PC-3 (cell line): ENCODE results near the gene THBS3. TPM values are rescaled to one million over a fixed set of nuclear protein-coding genes. Genes with fewer than 3 reads are reported as not detected.

Experiments used
- ATAC-seq: fragments of 200-7000 bp; cut with Tn5 transposase; 2 replicates; pipeline ENCODE4 v1.9.1; 2020; ENCODE audit warnings: mild to moderate bottlenecking, moderate library complexity
- BruUV-seq: library from RNA; stranded (reverse); fragments of 400-500 nt; replicated peaks from 2 replicates; lab custom pipeline; 2021; lab: Mats Ljungman, UMichigan
- CTCF ChIA-PET: fragments of 300-600 bp; sonication (Branson Sonifier 250); formaldehyde crosslinking; loops from one replicate; lab custom pipeline; 2022; ENCODE audit warnings: antibody characterized with exemption; lab: Charles Lee
- POLR2A ChIA-PET: fragments of 300-600 bp; sonication (Branson Sonifier 250); formaldehyde crosslinking; loops from one replicate; lab custom pipeline; 2022; ENCODE audit warnings: antibody characterized with exemption; ENCODE audit not compliant: unreplicated experiment; lab: Charles Lee
- DNase-seq: peaks from one replicate; pipeline ENCODE4 v3.0.0-alpha.2; 2015
- H2AFZ ChIP-seq: fragments of 300-600 bp; sonication (generic); 2 replicates; pipeline ENCODE4 v1.6.0; 2016; ENCODE audit warnings: antibody characterized with exemption, low read length
- H3F3A ChIP-seq: fragments of 300-600 bp; sonication (generic); one replicate; pipeline ENCODE4 v1.6.0; 2017; ENCODE audit warnings: antibody characterized with exemption, low read length, control low read depth, mild to moderate bottlenecking; ENCODE audit not compliant: unreplicated experiment
- H3K27ac ChIP-seq: fragments of 300-600 bp; sonication (generic); 2 replicates; pipeline ENCODE4 v1.5.1; 2016; ENCODE audit warnings: mild to moderate bottlenecking, low read length
- H3K27me3 ChIP-seq: fragments of 300-600 bp; sonication (generic); 2 replicates; pipeline ENCODE4 v1.6.1; 2016; ENCODE audit warnings: low read length, mixed read lengths
- H3K36me3 ChIP-seq: fragments of 300-600 bp; sonication (generic); 2 replicates; pipeline ENCODE4 v1.6.1; 2016; ENCODE audit warnings: low read depth, mixed run types, low read length, mixed read lengths
- H3K4me1 ChIP-seq: fragments of 300-600 bp; sonication (generic); 2 replicates; pipeline ENCODE4 v1.5.1; 2016; ENCODE audit warnings: low read length; ENCODE audit not compliant: insufficient read depth
- H3K4me2 ChIP-seq: fragments of 300-600 bp; sonication (generic); 2 replicates; pipeline ENCODE4 v1.6.0; 2016; ENCODE audit warnings: low read length
- H3K4me3 ChIP-seq: fragments of 300-600 bp; sonication (generic); 2 replicates; pipeline ENCODE4 v1.5.1; 2016; ENCODE audit warnings: mild to moderate bottlenecking, low read length, mixed read lengths
- H3K79me2 ChIP-seq: fragments of 300-600 bp; sonication (generic); 2 replicates; pipeline ENCODE4 v1.6.1; 2017; ENCODE audit warnings: low read length, mixed read lengths
- H3K9ac ChIP-seq: fragments of 300-600 bp; sonication (generic); 2 replicates; pipeline ENCODE4 v1.6.0; 2016; ENCODE audit warnings: mild to moderate bottlenecking, low read length
- H3K9me2 ChIP-seq: fragments of 300-600 bp; sonication (generic); replicated peaks from 2 replicates; pipeline ENCODE4 v1.6.1; 2016; ENCODE audit warnings: mixed run types, low read length, mixed read lengths
- H3K9me3 ChIP-seq: fragments of 300-600 bp; sonication (generic); 2 replicates; pipeline ENCODE4 v1.6.1; 2016; ENCODE audit warnings: low read length, mixed read lengths
- H4K20me1 ChIP-seq: fragments of 300-600 bp; sonication (generic); 2 replicates; pipeline ENCODE4 v1.6.1; 2016; ENCODE audit warnings: low read length, mixed read lengths
- EZH2 ChIP-seq: fragments of 300-600 bp; sonication (generic); IDR thresholded peaks from one replicate; pipeline ENCODE4 v1.6.1; 2017; ENCODE audit warnings: antibody characterized with exemption, mild to moderate bottlenecking, low read length; ENCODE audit not compliant: unreplicated experiment
- EZH2phosphoT487 ChIP-seq: fragments of 300-600 bp; sonication (generic); IDR thresholded peaks from 2 replicates; pipeline ENCODE4 v1.6.1; 2018; ENCODE audit warnings: mild to moderate bottlenecking, antibody characterized with exemption, low read length, borderline replicate concordance
- intact Hi-C: fragments of 100-400 bp; cut with micrococcal nuclease; formaldehyde crosslinking; loops from 2 replicates; pipeline ENCODE4 v1.9.0; 2023
- total RNA-seq: library from RNA; depleted of rRNA; stranded (reverse); fragments of >200 nt; gene quantifications from 2 replicates; pipeline ENCODE4 v1.2.3, GENCODE V29; 2014
- TF ChIP-seq, protein P1 (sequence below): fragments of 300-600 bp; sonication (generic); conservative IDR thresholded peaks from 2 replicates; pipeline ENCODE4 v1.5.1; 2017; ENCODE audit warnings: antibody characterized with exemption, low read depth, mild to moderate bottlenecking, low read length

THBS3 gene
- total RNA-seq, 1 experiment from 2014 or later = 13.0 TPM

DNA sequence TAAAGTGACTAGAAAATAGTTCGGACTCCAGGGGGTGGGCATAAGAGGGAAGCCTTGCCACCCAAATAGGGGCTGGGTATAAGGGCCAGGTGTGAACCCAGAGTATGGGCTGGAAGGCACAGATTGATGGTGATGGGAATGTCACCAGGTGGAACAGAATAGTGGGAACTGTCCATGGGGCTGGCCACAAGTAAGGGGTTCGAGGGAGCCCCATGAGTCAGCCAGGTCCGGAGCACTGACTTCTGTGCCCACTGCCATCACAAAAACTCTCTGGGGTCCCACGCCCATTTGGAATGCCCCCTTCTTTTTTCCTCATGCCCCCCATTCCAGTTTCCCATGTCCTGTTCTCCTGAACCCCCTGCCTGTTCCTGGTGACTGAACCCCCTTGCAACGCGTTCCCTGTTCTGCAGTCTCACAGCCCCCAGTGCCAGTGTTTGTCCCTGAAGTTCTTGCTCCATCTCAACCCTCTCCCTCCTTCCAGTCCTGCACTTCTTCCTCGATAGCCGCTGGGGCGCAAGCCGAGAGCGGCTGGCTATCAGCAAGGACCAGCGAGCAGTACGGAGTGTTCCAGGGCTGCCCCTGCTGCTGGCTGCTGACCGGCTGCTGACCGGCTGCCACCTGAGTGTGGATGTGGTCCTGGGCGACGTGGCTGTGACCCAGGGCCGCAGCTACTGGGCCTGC, 26.2 kb downstream of the THBS3 start:
- no peak for TF ChIP-seq EZH2phosphoT487
- TF ChIP-seq, protein P1, sequence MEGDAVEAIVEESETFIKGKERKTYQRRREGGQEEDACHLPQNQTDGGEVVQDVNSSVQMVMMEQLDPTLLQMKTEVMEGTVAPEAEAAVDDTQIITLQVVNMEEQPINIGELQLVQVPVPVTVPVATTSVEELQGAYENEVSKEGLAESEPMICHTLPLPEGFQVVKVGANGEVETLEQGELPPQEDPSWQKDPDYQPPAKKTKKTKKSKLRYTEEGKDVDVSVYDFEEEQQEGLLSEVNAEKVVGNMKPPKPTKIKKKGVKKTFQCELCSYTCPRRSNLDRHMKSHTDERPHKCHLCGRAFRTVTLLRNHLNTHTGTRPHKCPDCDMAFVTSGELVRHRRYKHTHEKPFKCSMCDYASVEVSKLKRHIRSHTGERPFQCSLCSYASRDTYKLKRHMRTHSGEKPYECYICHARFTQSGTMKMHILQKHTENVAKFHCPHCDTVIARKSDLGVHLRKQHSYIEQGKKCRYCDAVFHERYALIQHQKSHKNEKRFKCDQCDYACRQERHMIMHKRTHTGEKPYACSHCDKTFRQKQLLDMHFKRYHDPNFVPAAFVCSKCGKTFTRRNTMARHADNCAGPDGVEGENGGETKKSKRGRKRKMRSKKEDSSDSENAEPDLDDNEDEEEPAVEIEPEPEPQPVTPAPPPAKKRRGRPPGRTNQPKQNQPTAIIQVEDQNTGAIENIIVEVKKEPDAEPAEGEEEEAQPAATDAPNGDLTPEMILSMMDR = no peak
- no peak for TF ChIP-seq EZH2
- POLR2A ChIA-PET = no interaction called here
- no peaks in the 10 kb centered on the region for H3K27me3 ChIP-seq
- peaks cover 3% of the 10 kb centered on the region for H3F3A ChIP-seq
- H3K4me1 ChIP-seq = peaks cover 13% of the 10 kb centered on the region
- no peaks in the 10 kb centered on the region for H3K9me2 ChIP-seq
- no peaks in the 10 kb centered on the region for H3K79me2 ChIP-seq
- CTCF ChIA-PET = no interaction called here
- H4K20me1 ChIP-seq = no peaks in the 10 kb centered on the region
- no peaks in the 10 kb centered on the region for H3K9me3 ChIP-seq
- no peaks in the 10 kb centered on the region; the same call in 1 of the 2 replicates for H3K36me3 ChIP-seq
- H3K4me3 ChIP-seq = no peak overlapping the region
- no peak overlapping the region for H2AFZ ChIP-seq
- no peak overlapping the region for H3K4me2 ChIP-seq
- H3K27ac ChIP-seq = no peak overlapping the region
- no peak overlapping the region for H3K9ac ChIP-seq
- ATAC-seq = no peak
- intact Hi-C loops = no loop called here
- BruUV-seq = no TSS peak
- no peak for DNase-seq

GRCh38 chr1:155179112-155180031, 28.3 kb downstream of the THBS3 start:
- DNase-seq (no peak), ATAC-seq (no peak)
- H3K9me2 ChIP-seq = no peaks in the 10 kb centered on the region
- CTCF ChIA-PET = no interaction called here
- BruUV-seq = no TSS peak
- intact Hi-C loops = loop anchor here (5.0 kb wide), 1 partner anchor 413 kb away; no protein-coding TSS in a partner anchor
- POLR2A ChIA-PET = no interaction called here
- H3K9ac ChIP-seq = no peak overlapping the region
- no peaks in the 10 kb centered on the region for H3K9me3 ChIP-seq
- H3K27ac ChIP-seq = no peak overlapping the region
- H3F3A ChIP-seq = peaks cover 4% of the 10 kb centered on the region
- no peak overlapping the region for H3K4me2 ChIP-seq
- no peak overlapping the region for H3K4me3 ChIP-seq
- TF ChIP-seq, protein P1 = no peak
- TF ChIP-seq EZH2 (no peak), EZH2phosphoT487 (no peak)
- peaks cover 13% of the 10 kb centered on the region for H3K4me1 ChIP-seq
- no peaks in the 10 kb centered on the region for H3K79me2 ChIP-seq
- no peaks in the 10 kb centered on the region for H4K20me1 ChIP-seq
- no peaks in the 10 kb centered on the region for H3K27me3 ChIP-seq
- no peaks in the 10 kb centered on the region; the same call in 1 of the 2 replicates for H3K36me3 ChIP-seq
- H2AFZ ChIP-seq = no peak overlapping the region
